K562 treated with DMSO at 1 percent for 4 hours (cell line): ENCODE results near the gene PDZD8. TPM values are rescaled to one million over a fixed set of nuclear protein-coding genes. Genes with fewer than 3 reads are reported as not detected.

Source experiments
- total RNA-seq: library from RNA; unstranded; fragments of 300-600 nt; gene quantifications from 2 replicates; pipeline ENCODE4 v1.2.3, GENCODE V29; 2022; ENCODE audit not compliant: insufficient read depth

Gene PDZD8
- 8.5 and 12.6 TPM in 2 replicates for total RNA-seq

GRCh38 chr10:117375360-117376178 lies at the start of gene PDZD8:
TSS of gene PDZD8 (minus strand) at chr10:117375440. CDS start at chr10:117375227, 213 bp downstream.

DNA sequence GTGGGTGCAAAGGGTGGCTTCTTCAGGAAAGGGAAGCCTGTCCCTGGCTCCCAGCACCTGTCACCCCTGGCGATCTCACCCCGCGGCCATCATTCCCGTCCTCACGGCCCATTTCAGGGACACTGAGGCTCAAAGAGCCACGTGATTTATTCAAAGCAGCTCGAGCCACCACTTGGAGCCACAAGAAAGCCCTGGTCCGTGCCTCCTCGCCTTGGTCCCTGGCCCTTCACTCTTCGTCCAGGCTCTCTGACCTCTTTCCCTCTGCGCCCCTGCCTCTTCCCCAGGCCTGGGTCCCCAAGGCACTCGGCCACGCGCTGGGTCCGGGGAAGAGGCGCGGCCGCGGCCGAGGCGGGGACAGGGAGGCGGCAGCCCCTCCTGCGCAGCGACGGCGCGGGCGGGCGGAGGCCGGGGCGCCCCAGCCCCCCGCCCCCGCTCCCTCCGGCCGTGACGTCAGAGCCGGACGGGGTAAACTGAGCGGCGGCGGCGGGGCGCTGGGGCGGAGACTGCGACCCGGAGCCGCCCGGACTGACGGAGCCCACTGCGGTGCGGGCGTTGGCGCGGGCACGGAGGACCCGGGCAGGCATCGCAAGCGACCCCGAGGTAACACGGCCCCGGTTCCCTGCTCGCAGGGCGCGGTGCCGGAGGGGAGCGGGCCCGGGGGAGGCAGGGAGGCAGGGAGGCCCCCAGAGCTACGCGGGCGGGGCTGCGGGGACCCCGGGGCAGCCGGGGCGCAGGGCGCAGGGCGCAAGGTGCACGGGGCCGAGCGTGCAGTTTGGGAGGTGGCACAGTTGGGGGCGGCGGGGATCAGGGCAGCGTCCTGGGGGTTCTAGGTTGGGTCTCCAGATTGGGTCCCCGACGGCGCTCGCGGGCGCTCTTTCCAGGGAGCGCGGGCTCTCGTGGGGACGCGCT lies 134.4 kb downstream of the PDZD8 start, which contains the start of gene SLC18A2:
SLC18A2 (plus strand) TSS at position 494 of the 909 bp plus-strand sequence. CDS start 580 bp downstream, outside the sequence.

Other genes starting within 250 kb of the PDZD8 start
- not detected in 2 replicates for gene VAX1, start 237.2 kb downstream of the PDZD8 start, total RNA-seq
- not detected in 2 replicates for gene KCNK18, start 178.0 kb downstream of the PDZD8 start, total RNA-seq
- 1.3 and 2.1 TPM in 2 replicates for gene SLC18A2, start 134.3 kb downstream of the PDZD8 start, total RNA-seq
- gene EMX2, start 167.3 kb upstream of the PDZD8 start, total RNA-seq = not detected in 2 replicates